Astrocyte (in vitro differentiated cells and primary cell): ENCODE measurements around the gene C1S.

Experiments used
- EZH2 ChIP-seq: IDR thresholded peaks from 2 replicates; pipeline ENCODE4 v1.6.1; 2012; ENCODE audit warnings: mild to moderate bottlenecking, low read length, inconsistent platforms; ENCODE audit not compliant: insufficient read depth
- TF ChIP-seq, protein P1 (sequence below): IDR thresholded peaks from 2 replicates; pipeline ENCODE4 v1.5.1; 2011; ENCODE audit warnings: low read depth, mild to moderate bottlenecking, inconsistent platforms, low read length, moderate library complexity; ENCODE audit not compliant: insufficient read depth

DNA sequence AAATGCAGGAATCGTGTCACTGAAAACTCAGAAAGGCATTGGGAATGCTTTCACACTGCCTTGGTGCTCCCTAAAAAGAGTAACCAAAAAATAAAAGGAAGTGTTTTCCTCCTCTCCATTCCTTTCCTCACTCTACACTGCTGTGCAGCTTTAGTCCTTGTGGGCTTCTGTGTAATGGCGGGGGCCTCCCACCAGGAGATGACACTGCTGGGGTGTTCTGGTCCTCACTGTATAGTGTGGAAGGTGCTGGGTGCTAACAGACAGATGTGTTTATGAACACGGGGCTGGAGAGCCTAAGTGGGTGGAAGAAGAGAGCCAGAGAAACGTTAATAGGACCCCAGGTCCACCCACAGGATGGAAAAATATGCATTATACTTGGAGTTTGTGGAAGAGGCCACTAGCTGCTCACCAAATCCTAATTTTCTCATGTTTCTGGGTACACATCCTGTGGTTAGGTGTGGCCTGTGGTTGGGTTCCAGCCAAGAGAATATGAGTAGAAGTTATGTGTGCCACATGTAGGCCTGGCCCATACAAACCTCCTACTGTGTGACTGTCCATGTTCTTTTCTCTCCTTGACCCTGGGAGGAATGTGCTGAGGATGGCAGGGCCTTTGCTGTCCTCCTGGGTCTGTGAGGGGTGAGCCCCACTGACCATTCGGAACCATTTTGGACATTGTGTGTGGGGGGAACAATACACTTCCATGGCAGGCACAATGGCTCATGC is 14.0 kb upstream of the C1S start:
- TF ChIP-seq, protein P1, sequence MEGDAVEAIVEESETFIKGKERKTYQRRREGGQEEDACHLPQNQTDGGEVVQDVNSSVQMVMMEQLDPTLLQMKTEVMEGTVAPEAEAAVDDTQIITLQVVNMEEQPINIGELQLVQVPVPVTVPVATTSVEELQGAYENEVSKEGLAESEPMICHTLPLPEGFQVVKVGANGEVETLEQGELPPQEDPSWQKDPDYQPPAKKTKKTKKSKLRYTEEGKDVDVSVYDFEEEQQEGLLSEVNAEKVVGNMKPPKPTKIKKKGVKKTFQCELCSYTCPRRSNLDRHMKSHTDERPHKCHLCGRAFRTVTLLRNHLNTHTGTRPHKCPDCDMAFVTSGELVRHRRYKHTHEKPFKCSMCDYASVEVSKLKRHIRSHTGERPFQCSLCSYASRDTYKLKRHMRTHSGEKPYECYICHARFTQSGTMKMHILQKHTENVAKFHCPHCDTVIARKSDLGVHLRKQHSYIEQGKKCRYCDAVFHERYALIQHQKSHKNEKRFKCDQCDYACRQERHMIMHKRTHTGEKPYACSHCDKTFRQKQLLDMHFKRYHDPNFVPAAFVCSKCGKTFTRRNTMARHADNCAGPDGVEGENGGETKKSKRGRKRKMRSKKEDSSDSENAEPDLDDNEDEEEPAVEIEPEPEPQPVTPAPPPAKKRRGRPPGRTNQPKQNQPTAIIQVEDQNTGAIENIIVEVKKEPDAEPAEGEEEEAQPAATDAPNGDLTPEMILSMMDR, result no peak
- no peak for TF ChIP-seq EZH2
